ENCODE data around the gene NECAB2. TPM values are rescaled to one million over a fixed set of nuclear protein-coding genes. Genes with fewer than 3 reads are reported as not detected.

NECAB2 gene
- total RNA-seq, 1 donor from 2014 or later, result not detected

GRCh38 chr16:83995754-83996153 is 27.7 kb downstream of the NECAB2 start:
- Histone ChIP-seq H3K4me1 (no peaks in the 10 kb centered on the region), H3K9me3 (no peaks in the 10 kb centered on the region), H3K27ac (no peak overlapping the region), H3K36me3 (no peaks in the 10 kb centered on the region), H3K27me3 (no peaks in the 10 kb centered on the region), H3K4me3 (no peak overlapping the region)
- TF ChIP-seq CTCF (IDR thresholded peaks at IDR 0.05), result no peak
- no peak for TF ChIP-seq POLR2A (IDR thresholded peaks at IDR 0.05)
- no peak for TF ChIP-seq POLR2AphosphoS5 (IDR thresholded peaks at IDR 0.05; ENCODE audit: insufficient read depth in 1 of 2, low read depth in 1 of 2)
- intact Hi-C loops (cut with DNase I), result no loop called here
- no peak for DNase-seq (ENCODE audit: extremely low spot score in 2 of 2)

GRCh38 chr16:83996481-83997252 is 28.6 kb downstream of the NECAB2 start:
- intact Hi-C loops (cut with DNase I), result no loop called here
- no peak for TF ChIP-seq POLR2A (IDR thresholded peaks at IDR 0.05)
- TF ChIP-seq CTCF (IDR thresholded peaks at IDR 0.05), result no peak
- no peak for TF ChIP-seq POLR2AphosphoS5 (IDR thresholded peaks at IDR 0.05; ENCODE audit: insufficient read depth in 1 of 2, low read depth in 1 of 2)
- H3K9me3 ChIP-seq, result no peaks in the 10 kb centered on the region
- no peaks in the 10 kb centered on the region for H3K36me3 ChIP-seq
- no peaks in the 10 kb centered on the region for H3K4me1 ChIP-seq
- no peaks in the 10 kb centered on the region for H3K27me3 ChIP-seq
- no peak overlapping the region for H3K4me3 ChIP-seq
- no peak overlapping the region for H3K27ac ChIP-seq
- no peak for DNase-seq (ENCODE audit: extremely low spot score in 2 of 2)

DNA sequence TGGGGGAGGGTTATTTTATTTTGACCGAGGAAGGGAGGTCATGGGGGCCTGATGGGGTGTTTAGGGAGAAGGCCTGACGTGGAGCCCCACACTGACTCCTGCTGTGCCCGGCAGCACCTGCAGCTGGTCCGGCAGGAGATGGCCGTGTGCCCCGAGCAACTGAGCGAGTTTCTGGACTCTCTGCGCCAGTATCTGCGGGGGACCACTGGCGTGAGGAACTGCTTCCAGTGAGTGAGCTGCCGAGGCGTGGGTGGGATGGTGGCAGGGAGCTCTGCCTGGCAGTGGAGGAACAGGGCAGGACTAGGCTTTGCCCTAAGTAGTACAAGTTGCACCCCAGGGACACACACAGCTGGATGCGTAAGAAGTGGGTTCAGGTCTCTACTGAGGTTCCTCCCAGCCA is 30.0 kb downstream of the NECAB2 start:
- H3K4me1 ChIP-seq, result no peaks in the 10 kb centered on the region
- no peak for DNase-seq (ENCODE audit: extremely low spot score in 2 of 2)
- no peak for TF ChIP-seq POLR2A (IDR thresholded peaks at IDR 0.05)
- no peak for TF ChIP-seq POLR2AphosphoS5 (IDR thresholded peaks at IDR 0.05; ENCODE audit: insufficient read depth in 1 of 2, low read depth in 1 of 2)
- TF ChIP-seq CTCF (IDR thresholded peaks at IDR 0.05), result no peak
- intact Hi-C loops (cut with DNase I), result no loop called here
- no peak overlapping the region for H3K4me3 ChIP-seq
- no peaks in the 10 kb centered on the region for H3K36me3 ChIP-seq
- no peak overlapping the region for H3K27ac ChIP-seq
- H3K27me3 ChIP-seq, result no peaks in the 10 kb centered on the region
- H3K9me3 ChIP-seq, result no peaks in the 10 kb centered on the region

GRCh38 chr16:84000989-84001642 is 33.1 kb downstream of the NECAB2 start:
- H3K9me3 ChIP-seq, result no peaks in the 10 kb centered on the region
- no peak overlapping the region for H3K4me3 ChIP-seq
- no peaks in the 10 kb centered on the region for H3K4me1 ChIP-seq
- no peaks in the 10 kb centered on the region for H3K36me3 ChIP-seq
- TF ChIP-seq POLR2A (IDR thresholded peaks at IDR 0.05), result no peak
- no peak for TF ChIP-seq POLR2AphosphoS5 (IDR thresholded peaks at IDR 0.05; ENCODE audit: insufficient read depth in 1 of 2, low read depth in 1 of 2)
- TF ChIP-seq CTCF (IDR thresholded peaks at IDR 0.05), result no peak
- DNase-seq (ENCODE audit: extremely low spot score in 2 of 2), result no peak
- intact Hi-C loops (cut with DNase I), result no loop called here
- no peak overlapping the region for H3K27ac ChIP-seq
- H3K27me3 ChIP-seq, result no peaks in the 10 kb centered on the region

DNA sequence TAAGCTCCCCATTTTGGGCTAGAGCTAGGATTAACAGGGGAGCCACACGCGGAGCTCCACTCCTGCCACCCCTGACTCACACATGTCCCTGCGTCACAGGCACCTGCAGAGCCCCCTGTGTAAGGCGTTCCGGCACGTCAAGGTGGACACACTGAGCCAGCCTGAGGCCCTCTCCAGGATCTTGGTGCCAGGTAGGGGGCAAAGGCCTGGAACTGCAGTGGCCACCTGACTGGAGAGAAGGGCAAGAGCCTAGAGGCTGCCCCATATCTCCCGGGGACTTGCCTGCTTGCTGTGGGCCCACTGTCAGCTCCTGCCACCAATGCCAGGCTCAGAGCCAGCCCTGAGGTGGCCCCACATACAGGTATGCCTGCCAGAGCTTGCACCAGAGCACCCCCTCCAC is 33.7 kb downstream of the NECAB2 start:
- Histone ChIP-seq H3K27me3 (no peaks in the 10 kb centered on the region), H3K4me1 (no peaks in the 10 kb centered on the region), H3K27ac (no peak overlapping the region), H3K9me3 (no peaks in the 10 kb centered on the region), H3K36me3 (no peaks in the 10 kb centered on the region), H3K4me3 (no peak overlapping the region)
- DNase-seq (ENCODE audit: extremely low spot score in 2 of 2), result no peak
- no peak for TF ChIP-seq POLR2AphosphoS5 (IDR thresholded peaks at IDR 0.05; ENCODE audit: insufficient read depth in 1 of 2, low read depth in 1 of 2)
- TF ChIP-seq CTCF (IDR thresholded peaks at IDR 0.05), result no peak
- TF ChIP-seq POLR2A (IDR thresholded peaks at IDR 0.05), result no peak
- intact Hi-C loops (cut with DNase I), result no loop called here

All from vagina (tissue), 2 donors.